Spleen (tissue), 11 donors: Measurements from ENCODE around the gene RYR3. TPM values are rescaled to one million over a fixed set of nuclear protein-coding genes. Genes with fewer than 3 reads are reported as not detected.

Experiments used
- DNase-seq: peaks from one replicate; pipeline ENCODE4 v3.0.0-alpha.2; 2020
- H3K27ac ChIP-seq, 8 donors: fragments of 200-600 bp; sonication (generic) in 7 of 8; 1 replicate in 4 of 8; 2 replicates in 4 of 8; pipeline versions ENCODE4 v1.5.0 to v1.8.0; 2016 to 2021; ENCODE audit warnings: inconsistent platforms in 4 of 8, mild to moderate bottlenecking in 4 of 8, moderate library complexity in 1 of 8
- H3K27me3 ChIP-seq, 7 donors: fragments of 200-600 bp; sonication (generic) in 6 of 7; replicated peaks in 1 of 7; 1 replicate in 4 of 7; 2 replicates in 3 of 7; pipeline versions ENCODE4 v1.5.0 to v1.8.0; 2016 to 2021; ENCODE audit warnings: inconsistent platforms in 3 of 7, mild to moderate bottlenecking in 1 of 7
- H3K36me3 ChIP-seq, 6 donors: fragments of 200-600 bp; sonication (generic) in 5 of 6; 1 replicate in 4 of 6; 2 replicates in 2 of 6; pipeline versions ENCODE4 v1.5.0 to v1.8.0; 2016 to 2021; ENCODE audit warnings: inconsistent platforms in 2 of 6
- H3K4me1 ChIP-seq, 6 donors: fragments of 200-600 bp; sonication (generic) in 5 of 6; 1 replicate in 3 of 6; 2 replicates in 3 of 6; pipeline versions ENCODE4 v1.5.0 to v1.8.0; 2016 to 2021; ENCODE audit warnings: inconsistent platforms in 3 of 6
- H3K4me3 ChIP-seq, 8 donors: fragments of 200-600 bp; sonication (generic) in 7 of 8; 1 replicate in 4 of 8; 2 replicates in 4 of 8; pipeline versions ENCODE4 v1.5.0 to v1.8.0; 2016 to 2021; ENCODE audit warnings: inconsistent platforms in 4 of 8, mild to moderate bottlenecking in 4 of 8, moderate library complexity in 2 of 8
- H3K9me3 ChIP-seq, 8 donors: fragments of 200-600 bp; sonication (generic) in 7 of 8; 1 replicate in 4 of 8; 2 replicates in 4 of 8; pipeline versions ENCODE4 v1.5.0 to v1.8.0; 2016 to 2021; ENCODE audit warnings: inconsistent platforms in 4 of 8
- POLR2A ChIP-seq, 3 donors: fragments of 450-650 bp; IDR thresholded peaks; one replicate each; pipeline ENCODE4 v1.5.1; 2017; ENCODE audit warnings: antibody characterized with exemption in 3 of 3, mild to moderate bottlenecking in 1 of 3
- POLR2AphosphoS5 ChIP-seq, 3 donors: sonication (generic); formaldehyde crosslinking; IDR thresholded peaks; one replicate each; pipeline ENCODE4 v1.5.1; 2017; ENCODE audit warnings: antibody characterized with exemption in 3 of 3
- WGBS, 5 donors: extraction: QIAGEN DNeasy Blood & Tissue Kit in 3 of 5; methylation state at CpG; one replicate each; pipeline versions ENCODE4 v1.1.5 to v1.1.7; 2013 to 2018; 5-methylcytosine and 5-hydroxymethylcytosine counted together
- intact Hi-C: fragments of 100-400 bp; cut with DNase I; formaldehyde crosslinking; loops from one replicate; pipeline ENCODE4 v1.15.0; 2023; ENCODE audit warnings: low total_unique reads
- polyA plus RNA-seq, 3 donors: library from polyadenylated mRNA; stranded (reverse); fragments of 200-250 nt; gene quantifications; one replicate each; pipeline ENCODE4 v1.2.1, GENCODE V29; 2013
- total RNA-seq, 7 donors: library from RNA; depleted of rRNA in 3 of 7; stranded (reverse); fragments of >200 nt in 3 of 7; fragmentation: NEBNext Ultra II Directional in 4 of 7; extraction: Animal tissue kit (Norgen Biotek cat#: 25700) in 4 of 7; gene quantifications; one replicate each; pipeline versions ENCODE4 v1.1.0 to v1.2.1, GENCODE V29; 2016 to 2021
- TF ChIP-seq, protein P1 (sequence below), 11 experiments: fragments of 200-600 bp in 7 of 11; fragments of 450-650 bp in 4 of 11; sonication (generic) in 4 of 11; IDR thresholded peaks in 8 of 11; conservative IDR thresholded peaks in 3 of 11; 1 replicate in 7 of 11; 2 replicates in 4 of 11; pipeline versions ENCODE4 v1.4.0 to v1.8.0; 2016 to 2021; ENCODE audit warnings: antibody characterized with exemption in 11 of 11, inconsistent platforms in 4 of 11, mild to moderate bottlenecking in 1 of 11
- donor health status: healthy with polysubstance abuse.
- donor health status: DM: no; HTN: no; CAD: no; lungs with moderate emphysema.
- donor health status: DM: no; HTN: no; CAD: no.
- donor health status: Bipolar disorder and iron deficiency.
- donor health status: healthy.
- donor health status: DM: no; HTN: no; CAD: no.
- donor health status: DM: yes; HTN: yes; CAD: no.

Gene RYR3
- total and polyA plus RNA-seq, 10 donors = 0.11 to 5.9 (median 1.3) TPM

DNA sequence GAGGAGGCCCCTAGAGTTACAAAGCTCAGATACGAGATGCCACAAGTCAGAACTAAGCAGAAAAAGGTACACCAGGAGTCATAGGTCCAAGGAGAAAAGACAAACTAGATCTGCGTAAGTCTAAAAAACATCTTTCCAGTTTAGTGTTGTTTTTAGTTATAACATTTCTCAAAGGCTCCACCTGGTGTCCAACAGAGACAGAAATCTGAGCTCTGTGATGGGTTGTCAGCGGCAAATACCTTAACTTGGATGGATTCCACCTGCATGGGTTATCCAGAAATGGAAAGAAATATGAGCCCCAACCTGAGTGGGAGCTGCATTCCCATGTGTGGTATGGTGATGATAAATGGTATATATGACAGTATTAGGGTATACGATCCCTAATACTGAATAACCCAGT lies 418.9 kb downstream of the RYR3 start:
- no peak for TF ChIP-seq POLR2AphosphoS5 (IDR thresholded peaks at IDR 0.05)
- TF ChIP-seq, protein P1, sequence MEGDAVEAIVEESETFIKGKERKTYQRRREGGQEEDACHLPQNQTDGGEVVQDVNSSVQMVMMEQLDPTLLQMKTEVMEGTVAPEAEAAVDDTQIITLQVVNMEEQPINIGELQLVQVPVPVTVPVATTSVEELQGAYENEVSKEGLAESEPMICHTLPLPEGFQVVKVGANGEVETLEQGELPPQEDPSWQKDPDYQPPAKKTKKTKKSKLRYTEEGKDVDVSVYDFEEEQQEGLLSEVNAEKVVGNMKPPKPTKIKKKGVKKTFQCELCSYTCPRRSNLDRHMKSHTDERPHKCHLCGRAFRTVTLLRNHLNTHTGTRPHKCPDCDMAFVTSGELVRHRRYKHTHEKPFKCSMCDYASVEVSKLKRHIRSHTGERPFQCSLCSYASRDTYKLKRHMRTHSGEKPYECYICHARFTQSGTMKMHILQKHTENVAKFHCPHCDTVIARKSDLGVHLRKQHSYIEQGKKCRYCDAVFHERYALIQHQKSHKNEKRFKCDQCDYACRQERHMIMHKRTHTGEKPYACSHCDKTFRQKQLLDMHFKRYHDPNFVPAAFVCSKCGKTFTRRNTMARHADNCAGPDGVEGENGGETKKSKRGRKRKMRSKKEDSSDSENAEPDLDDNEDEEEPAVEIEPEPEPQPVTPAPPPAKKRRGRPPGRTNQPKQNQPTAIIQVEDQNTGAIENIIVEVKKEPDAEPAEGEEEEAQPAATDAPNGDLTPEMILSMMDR (IDR thresholded peaks at IDR 0.05 in 8 of 11, conservative IDR thresholded peaks at IDR 0.05 in 3 of 11) = no peak
- TF ChIP-seq POLR2A (IDR thresholded peaks at IDR 0.05) = no peak
- Histone ChIP-seq H3K27ac (no peak overlapping the region), H3K9me3 (no peaks in the 10 kb centered on the region), H3K4me1 (no peaks in the 10 kb centered on the region), H3K4me3 (no peak overlapping the region), H3K27me3 (no peaks in the 10 kb centered on the region), H3K36me3 (no peaks in the 10 kb centered on the region)
- intact Hi-C loops = no loop called here
- WGBS, 5 donors = 91 to 97% (median 96%) methylated on average over 4 of the region's 4 CpGs
- DNase-seq = no peak

GRCh38 chr15:33730815-33731214 lies 420.0 kb downstream of the RYR3 start:
- H3K4me3 ChIP-seq = no peak overlapping the region
- H3K36me3 ChIP-seq = no peaks in the 10 kb centered on the region
- no peaks in the 10 kb centered on the region for H3K9me3 ChIP-seq
- DNase-seq = no peak
- intact Hi-C loops = no loop called here
- H3K27me3 ChIP-seq = no peaks in the 10 kb centered on the region
- H3K4me1 ChIP-seq = no peaks in the 10 kb centered on the region
- TF ChIP-seq POLR2A (IDR thresholded peaks at IDR 0.05) (no peak), POLR2AphosphoS5 (IDR thresholded peaks at IDR 0.05) (no peak)
- TF ChIP-seq, protein P1 (IDR thresholded peaks at IDR 0.05 in 8 of 11, conservative IDR thresholded peaks at IDR 0.05 in 3 of 11) = no peak
- no peak overlapping the region for H3K27ac ChIP-seq
- WGBS, 5 donors = 65 to 74% (median 68%) methylated on average over 4 of the region's 4 CpGs

GRCh38 chr15:33735143-33735542 lies 424.4 kb downstream of the RYR3 start:
- Histone ChIP-seq H3K27ac (no peak overlapping the region), H3K36me3 (no peaks in the 10 kb centered on the region), H3K27me3 (no peaks in the 10 kb centered on the region), H3K4me3 (no peak overlapping the region), H3K9me3 (no peaks in the 10 kb centered on the region), H3K4me1 (no peaks in the 10 kb centered on the region)
- DNase-seq = no peak
- 24 to 56% (median 25%) methylated on average over 1 of the region's 1 CpG for WGBS, 5 donors
- TF ChIP-seq POLR2AphosphoS5 (IDR thresholded peaks at IDR 0.05) (no peak), POLR2A (IDR thresholded peaks at IDR 0.05) (no peak)
- TF ChIP-seq, protein P1 (IDR thresholded peaks at IDR 0.05 in 8 of 11, conservative IDR thresholded peaks at IDR 0.05 in 3 of 11) = no peak
- intact Hi-C loops = no loop called here

GRCh38 chr15:33735637-33736247 lies 425.0 kb downstream of the RYR3 start:
- H3K36me3 ChIP-seq = no peaks in the 10 kb centered on the region
- H3K27ac ChIP-seq = no peak overlapping the region
- H3K4me3 ChIP-seq = no peak overlapping the region
- TF ChIP-seq, protein P1 (IDR thresholded peaks at IDR 0.05 in 8 of 11, conservative IDR thresholded peaks at IDR 0.05 in 3 of 11) = peak in 4 of 11 experiments; percentile 18 to 28 (median 26)
- TF ChIP-seq POLR2AphosphoS5 (IDR thresholded peaks at IDR 0.05) = no peak
- no peak for TF ChIP-seq POLR2A (IDR thresholded peaks at IDR 0.05)
- no peaks in the 10 kb centered on the region for H3K4me1 ChIP-seq
- WGBS, 5 donors = 48 to 60% (median 54%) methylated on average over 7 of the region's 7 CpGs
- no peaks in the 10 kb centered on the region for H3K27me3 ChIP-seq
- intact Hi-C loops = no loop called here
- no peak for DNase-seq
- no peaks in the 10 kb centered on the region for H3K9me3 ChIP-seq
